K562 (cell line): ENCODE measurements around the gene SLC25A21.

Experiments
- BMI1 ChIP-seq: fragments of 150-350 bp; IDR thresholded peaks from 2 replicates; pipeline ENCODE4 v1.6.1; 2014; ENCODE audit warnings: low read length
- CREM ChIP-seq: IDR thresholded peaks from 2 replicates; pipeline ENCODE4 v1.6.1; 2014; ENCODE audit warnings: antibody characterized with exemption, low read depth
- EZH2 ChIP-seq: IDR thresholded peaks from 2 replicates; pipeline ENCODE4 v1.6.1; 2012; ENCODE audit warnings: low read depth, mild to moderate bottlenecking, inconsistent platforms, low read length, borderline replicate concordance
- MCM7 ChIP-seq, 2 experiments: fragments of 450-650 bp; IDR thresholded peaks; 2 replicates each; pipeline ENCODE4 v1.6.1; 2016 to 2018
- NCOA1 ChIP-seq: fragments of 450-650 bp; IDR thresholded peaks from 2 replicates; pipeline ENCODE4 v1.6.1; 2016; ENCODE audit warnings: low read depth
- ZNF232 ChIP-seq: sonication (generic); formaldehyde crosslinking; IDR thresholded peaks from 2 replicates; pipeline ENCODE4 v1.8.0; 2022; ENCODE audit warnings: mild to moderate bottlenecking, missing genetic modification reagents
- ZNF24 ChIP-seq: fragments of 450-650 bp; IDR thresholded peaks from 2 replicates; pipeline ENCODE4 v1.6.1; 2016
- TF ChIP-seq, protein P1 (sequence below), 3 experiments: IDR thresholded peaks in 2 of 3; conservative IDR thresholded peaks in 1 of 3; 2 replicates each; pipeline ENCODE4 v1.5.1; 2011 to 2012; ENCODE audit warnings: low read length in 3 of 3, mild to moderate bottlenecking in 3 of 3, control low read depth in 2 of 3, improper control_type of control experiment in 1 of 3, inconsistent platforms in 1 of 3, low read depth in 1 of 3, mixed read lengths in 1 of 3, moderate library complexity in 1 of 3; ENCODE audit not compliant: insufficient read depth in 2 of 3

DNA sequence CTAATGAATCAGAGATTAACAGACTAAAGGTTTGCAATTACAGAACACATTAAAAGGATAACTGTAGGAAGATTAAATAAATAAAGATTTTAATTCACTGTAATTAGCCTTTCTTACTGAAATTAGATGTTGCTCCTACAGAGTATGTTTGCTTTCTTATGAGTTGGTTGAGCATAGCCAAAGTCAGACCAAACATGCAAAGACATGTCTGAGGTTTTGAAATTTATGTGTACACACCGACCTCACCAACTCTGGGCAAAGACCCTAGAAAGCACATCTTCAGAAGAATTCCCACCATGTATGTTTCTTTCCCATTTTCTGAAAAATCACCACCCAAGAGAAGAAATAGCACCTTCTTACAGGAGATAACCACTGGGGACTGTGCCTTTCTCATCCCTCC lies 351.5 kb downstream of the SLC25A21 start:
- TF ChIP-seq EZH2 (no peak), NCOA1 (no peak), MCM7 (IDR thresholded peaks at IDR 0.05) (no peak), CREM (no peak), BMI1 (no peak), ZNF24 (no peak), ZNF232 (CRISPR knock-in tag) (no peak)
- TF ChIP-seq, protein P1, sequence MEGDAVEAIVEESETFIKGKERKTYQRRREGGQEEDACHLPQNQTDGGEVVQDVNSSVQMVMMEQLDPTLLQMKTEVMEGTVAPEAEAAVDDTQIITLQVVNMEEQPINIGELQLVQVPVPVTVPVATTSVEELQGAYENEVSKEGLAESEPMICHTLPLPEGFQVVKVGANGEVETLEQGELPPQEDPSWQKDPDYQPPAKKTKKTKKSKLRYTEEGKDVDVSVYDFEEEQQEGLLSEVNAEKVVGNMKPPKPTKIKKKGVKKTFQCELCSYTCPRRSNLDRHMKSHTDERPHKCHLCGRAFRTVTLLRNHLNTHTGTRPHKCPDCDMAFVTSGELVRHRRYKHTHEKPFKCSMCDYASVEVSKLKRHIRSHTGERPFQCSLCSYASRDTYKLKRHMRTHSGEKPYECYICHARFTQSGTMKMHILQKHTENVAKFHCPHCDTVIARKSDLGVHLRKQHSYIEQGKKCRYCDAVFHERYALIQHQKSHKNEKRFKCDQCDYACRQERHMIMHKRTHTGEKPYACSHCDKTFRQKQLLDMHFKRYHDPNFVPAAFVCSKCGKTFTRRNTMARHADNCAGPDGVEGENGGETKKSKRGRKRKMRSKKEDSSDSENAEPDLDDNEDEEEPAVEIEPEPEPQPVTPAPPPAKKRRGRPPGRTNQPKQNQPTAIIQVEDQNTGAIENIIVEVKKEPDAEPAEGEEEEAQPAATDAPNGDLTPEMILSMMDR (IDR thresholded peaks at IDR 0.05 in 2 of 3, conservative IDR thresholded peaks at IDR 0.05 in 1 of 3; ENCODE audit: insufficient read depth in 2 of 3, low read depth in 1 of 3, low read length in 3 of 3), result no peak
